Activated CD4-positive, alpha-beta T cell treated with anti-CD3 and anti-CD28 coated beads, Interleukin-2, amount 50 U/mL, for 24 hours (primary cell): ENCODE data around the gene FGD3.
A peak's percentile ranks its signal among the peaks of the same experiment; 100 is the strongest.
"Not testable (repeated sequence)": the region's sequence is repeated elsewhere in the genome, so short reads cannot be mapped to it uniquely, and the experiment has no call there.

Source experiments
- DNase-seq, 2 donors: peaks; one replicate each; pipeline ENCODE4 v3.0.0-alpha.2; 2020; ENCODE audit warnings: low read depth in 1 of 2, low spot score in 1 of 2

Gene FGD3

GRCh38 chr9:92977279-92977678, 30.0 kb downstream of the FGD3 start:
- no peak for DNase-seq

GRCh38 chr9:92978345-92978875, 31.1 kb downstream of the FGD3 start:
- DNase-seq: no peak

- DNase-seq: no peak
Observed at GRCh38 chr9:92979283-92980056, 32.1 kb downstream of the FGD3 start.

DNA sequence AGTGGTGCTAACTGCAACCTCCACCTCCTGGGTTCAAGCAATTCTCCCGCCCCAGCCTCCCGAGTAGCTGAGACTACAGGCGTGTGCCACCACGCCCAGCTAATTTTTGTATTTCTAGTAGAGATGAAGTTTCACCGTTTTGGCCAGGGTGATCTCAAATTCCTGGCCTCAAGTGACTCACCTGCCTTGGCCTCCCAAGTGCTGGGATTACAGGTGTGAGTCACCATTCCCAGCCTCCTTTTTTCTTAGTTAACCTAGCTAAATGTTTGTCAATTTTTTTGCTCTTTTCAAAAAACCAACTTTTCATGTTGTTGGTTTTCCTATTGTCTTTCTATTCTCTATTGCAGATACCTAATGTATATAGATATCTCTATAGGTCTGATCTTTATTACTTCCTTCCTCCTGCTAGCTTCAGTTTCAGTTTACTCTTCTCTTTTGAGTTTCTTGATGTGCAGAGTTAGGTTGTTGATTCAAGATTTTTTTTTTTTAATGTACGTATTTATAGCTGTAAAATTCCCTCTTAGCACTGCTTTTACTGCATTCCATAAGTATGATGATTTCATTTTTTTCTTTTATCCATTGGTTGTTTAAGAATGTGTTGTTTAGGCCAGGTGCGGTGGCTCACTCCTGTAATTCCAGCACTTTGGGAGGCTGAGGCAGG, 32.9 kb downstream of the FGD3 start:
- DNase-seq: no peak

DNA sequence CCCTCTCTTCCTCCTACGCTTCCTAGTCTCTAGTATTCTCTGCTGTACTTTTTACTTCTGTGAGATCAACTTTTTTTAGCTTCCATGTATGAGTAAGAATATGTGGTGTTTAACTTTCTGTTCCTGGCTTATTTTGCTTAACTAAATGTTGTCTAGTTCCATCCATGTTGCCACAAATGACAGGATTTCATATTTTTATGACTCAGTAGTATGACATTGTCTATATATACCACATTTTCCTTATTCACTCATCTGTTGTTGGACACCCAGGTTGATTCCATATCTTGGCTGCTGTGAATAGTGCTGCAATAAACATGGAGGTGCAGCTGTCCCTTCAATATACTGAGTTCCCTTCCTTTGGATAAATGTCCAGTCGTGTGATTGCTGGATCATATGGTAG, 34.8 kb downstream of the FGD3 start:
- DNase-seq: no peak

- DNase-seq: no peak
Observed at GRCh38 chr9:92983984-92984589, 36.8 kb downstream of the FGD3 start.

- DNase-seq: no peak
Observed at GRCh38 chr9:92984976-92985375, 37.7 kb downstream of the FGD3 start.

GRCh38 chr9:92986176-92987119, 39.1 kb downstream of the FGD3 start:
- no peak for DNase-seq

GRCh38 chr9:92988215-92988768, 41.0 kb downstream of the FGD3 start:
- DNase-seq: no peak

DNA sequence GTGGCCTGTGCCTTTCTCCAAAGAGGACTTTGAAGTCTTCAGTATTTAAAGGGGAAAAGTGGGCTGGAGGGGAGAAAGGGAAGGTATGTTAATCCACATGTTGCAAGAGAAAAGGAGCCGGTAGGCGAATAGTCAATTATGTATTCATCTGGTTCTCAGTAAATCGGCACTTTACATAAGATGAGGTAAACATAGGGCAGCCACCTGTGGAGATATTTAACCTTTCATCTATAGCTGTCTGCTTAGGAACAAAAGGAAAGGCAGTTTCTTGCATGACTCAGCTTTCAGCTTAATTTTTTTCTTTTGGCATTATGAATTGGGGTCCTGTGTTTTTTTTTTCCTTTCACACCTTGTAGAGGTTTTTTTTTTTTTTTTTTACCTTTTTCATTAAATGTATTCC, 42.2 kb downstream of the FGD3 start:
- no peak for DNase-seq

DNA sequence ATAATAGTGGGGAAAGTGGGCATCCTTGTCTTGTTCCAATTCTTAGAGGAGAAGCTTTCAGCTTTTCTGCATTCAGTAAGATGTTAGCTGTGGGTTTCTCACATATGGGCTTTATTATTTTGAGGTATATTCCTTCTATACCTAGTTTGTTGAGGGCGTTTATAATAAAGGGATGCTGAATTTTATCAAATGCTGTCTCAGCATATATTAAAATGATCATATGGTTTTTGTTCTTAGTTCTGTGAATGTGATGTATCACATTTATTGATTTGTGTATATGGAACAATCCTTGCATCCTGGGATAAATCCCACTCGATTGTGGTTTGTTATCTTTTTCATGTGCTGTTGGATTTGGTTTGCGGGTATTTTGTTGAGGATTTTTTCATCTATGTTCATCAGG, 43.1 kb downstream of the FGD3 start:
- no peak for DNase-seq

DNA sequence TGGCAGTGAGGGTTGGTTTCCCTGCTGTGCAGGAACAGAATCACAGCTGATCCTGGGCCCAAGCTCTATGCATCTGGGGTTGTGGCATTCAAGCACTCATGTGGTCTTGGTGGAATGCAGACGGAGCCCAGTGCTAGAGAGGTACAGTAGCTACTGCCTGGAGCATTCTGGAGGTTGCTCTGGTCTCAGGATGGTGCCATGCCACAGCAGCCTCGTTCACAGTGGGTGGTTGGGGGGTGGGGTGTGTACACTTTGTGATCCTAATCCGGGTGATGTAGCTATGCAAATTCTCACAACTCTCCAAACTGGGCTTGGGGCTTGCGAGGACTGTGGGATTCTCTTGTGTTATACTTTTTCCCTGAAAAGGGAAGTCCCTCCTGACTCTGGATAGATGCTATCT, 45.2 kb downstream of the FGD3 start:
- no peak for DNase-seq

DNA sequence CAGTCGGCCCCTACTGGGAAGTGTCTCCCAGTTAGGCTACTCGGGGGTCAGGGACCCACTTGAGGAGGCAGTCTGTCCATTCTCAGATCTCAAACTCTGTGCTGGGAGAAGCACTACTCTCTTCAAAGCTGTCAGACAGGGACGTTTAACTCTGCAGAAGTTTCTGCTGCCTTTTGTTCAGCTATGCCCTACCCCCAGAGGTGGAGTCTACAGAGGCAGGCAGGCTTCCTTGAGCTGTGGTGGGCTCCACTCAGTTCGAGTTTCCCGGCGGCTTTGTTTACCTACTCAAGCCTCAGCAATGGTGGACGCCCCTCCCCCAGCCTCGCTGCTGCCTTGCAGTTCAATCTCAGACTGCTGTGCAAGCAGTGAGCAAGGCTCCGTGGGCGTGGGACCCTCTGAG, 51.5 kb downstream of the FGD3 start:
- not testable (repeated sequence) for DNase-seq

DNA sequence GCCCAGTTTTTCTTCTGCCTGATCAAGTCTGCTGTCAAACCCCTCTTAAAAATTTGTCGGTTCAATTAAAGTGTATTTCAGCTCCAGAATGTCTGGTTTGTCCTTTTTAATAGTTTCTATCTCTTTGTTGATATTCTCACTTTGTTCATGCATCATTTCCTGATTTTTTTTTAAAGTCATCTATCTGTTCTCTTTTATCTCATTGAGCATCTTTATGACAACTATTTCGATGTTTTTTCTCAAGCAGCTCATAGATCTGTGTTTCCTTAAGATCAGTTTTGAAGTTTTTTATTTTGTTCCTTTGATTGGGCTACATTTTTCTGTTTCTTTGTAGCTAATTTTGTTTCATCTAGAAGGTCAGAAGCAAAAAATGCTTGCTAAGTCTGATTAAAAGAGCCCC, 53.7 kb downstream of the FGD3 start:
- no peak for DNase-seq

GRCh38 chr9:93002700-93003099, 55.4 kb downstream of the FGD3 start:
- no peak for DNase-seq

GRCh38 chr9:93003552-93004407, 56.5 kb downstream of the FGD3 start:
- DNase-seq: peak in 1 of 2 donors; percentile 60

DNA sequence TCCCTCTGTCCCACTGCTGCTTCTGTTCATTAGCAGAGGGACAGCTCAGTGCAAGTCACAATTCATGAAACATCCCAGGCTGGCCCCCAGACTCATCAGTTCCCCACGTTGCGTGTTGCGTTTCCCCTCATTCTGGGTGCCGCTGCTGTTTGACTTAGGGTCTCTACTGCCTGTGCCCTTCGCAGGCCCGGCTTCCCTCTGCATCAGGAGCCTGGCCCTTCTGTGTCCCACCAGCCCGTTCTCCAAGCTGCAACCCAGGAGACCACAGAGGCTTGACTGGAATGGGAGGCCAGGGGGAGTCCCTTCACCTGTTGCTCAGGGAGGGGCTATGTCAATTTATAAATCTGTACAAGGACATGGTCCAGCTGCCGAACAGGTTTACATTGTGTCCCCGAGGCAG, 57.2 kb downstream of the FGD3 start:
- DNase-seq: no peak

GRCh38 chr9:93005876-93006275, 58.6 kb downstream of the FGD3 start:
- DNase-seq: no peak

DNA sequence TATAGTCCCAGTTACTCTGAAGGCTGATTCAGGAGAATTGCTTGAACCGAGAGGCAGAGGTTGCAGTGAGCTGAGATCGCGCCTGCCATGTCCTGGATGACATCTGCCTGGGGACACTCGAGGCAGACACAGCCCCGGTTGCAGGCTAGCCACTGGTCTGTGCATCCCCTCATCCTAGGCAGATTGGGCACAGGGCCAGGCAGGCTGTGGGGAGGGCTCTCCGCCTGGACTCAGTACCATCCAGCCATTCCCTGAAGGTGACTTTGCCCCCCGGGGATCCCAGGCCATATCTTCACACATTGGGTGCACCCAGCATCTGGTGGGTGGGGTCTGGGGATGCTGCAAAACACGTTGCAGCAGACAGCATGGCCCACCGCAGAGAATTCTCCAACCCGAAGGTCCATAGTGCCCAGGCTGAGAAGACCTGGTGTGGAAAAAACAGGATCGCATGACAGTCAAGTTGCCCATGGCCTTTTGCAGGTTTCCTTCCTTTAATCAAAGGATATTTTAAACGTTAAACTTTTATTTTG, 60.3 kb downstream of the FGD3 start:
- DNase-seq: no peak

DNA sequence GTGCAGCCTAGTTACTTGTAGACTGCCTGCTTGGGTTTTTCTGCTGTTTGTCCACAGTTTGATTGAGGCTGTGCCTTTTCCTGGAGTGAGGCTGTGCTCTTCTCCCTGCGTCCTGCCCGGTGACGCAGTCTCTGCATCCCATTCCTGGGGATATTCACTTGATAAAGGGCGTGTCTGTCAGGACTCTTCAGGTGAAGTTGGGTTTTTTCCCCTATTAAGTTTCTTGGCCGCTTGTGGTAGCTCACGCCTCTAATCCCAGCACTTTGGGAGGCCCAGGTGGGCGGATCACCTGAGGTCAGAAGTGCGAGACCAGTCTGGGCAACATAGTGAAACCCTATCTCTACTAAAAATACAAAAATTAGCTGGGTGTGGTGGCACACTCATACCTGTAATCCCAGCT, 61.1 kb downstream of the FGD3 start:
- DNase-seq: no peak
